Bone marrow (tissue), 2 donors: ENCODE measurements around the gene CELA3B.
"Not testable (repeated sequence)": the region's sequence is repeated elsewhere in the genome, so short reads cannot be mapped to it uniquely, and the experiment has no call there.

ENCODE experiments used
- DNase-seq, 2 donors: peaks; one replicate each; lab custom pipeline; 2025; lab: John Stamatoyannopoulos, UW

Gene CELA3B

GRCh38 chr1:21976703-21977239, at the start of gene CELA3B:
TSS of gene CELA3B (plus strand) at chr1:21977022. CDS start at chr1:21977040, 18 bp downstream.
- DNase-seq: not testable (repeated sequence)

GRCh38 chr1:21927533-21928237, 49.1 kb upstream of the CELA3B start:
- no peak for DNase-seq

- DNase-seq: no peak
Measured at GRCh38 chr1:21930080-21930571, 46.7 kb upstream of the CELA3B start.

GRCh38 chr1:21930629-21931170, 46.1 kb upstream of the CELA3B start:
- no peak for DNase-seq

- DNase-seq: no peak
Measured at GRCh38 chr1:21931171-21932093, 45.4 kb upstream of the CELA3B start.

- DNase-seq: no peak
Measured at GRCh38 chr1:21932127-21932526, 44.7 kb upstream of the CELA3B start.

- peak in 1 of 2 donors; percentile 29 for DNase-seq
Measured at GRCh38 chr1:21933397-21934248, 43.2 kb upstream of the CELA3B start.

GRCh38 chr1:21935393-21935804, 41.4 kb upstream of the CELA3B start:
- DNase-seq: no peak

GRCh38 chr1:21935891-21936365, 40.9 kb upstream of the CELA3B start:
- DNase-seq: no peak

GRCh38 chr1:21936366-21937031, 40.3 kb upstream of the CELA3B start:
- no peak for DNase-seq

- DNase-seq: no peak
Measured at GRCh38 chr1:21937034-21937371, 39.8 kb upstream of the CELA3B start, which contains the start of gene HSPG2. TSS of gene HSPG2 (minus strand) at chr1:21937310. CDS start at chr1:21937217, 93 bp downstream.

GRCh38 chr1:21937372-21938121, 39.3 kb upstream of the CELA3B start:
- DNase-seq: peak; percentile 9 to 35

GRCh38 chr1:21938732-21939538, 37.9 kb upstream of the CELA3B start:
- no peak for DNase-seq

- peak in 1 of 2 donors; percentile 86 for DNase-seq
Measured at GRCh38 chr1:21939650-21940374, 37.0 kb upstream of the CELA3B start.

- DNase-seq: no peak
Measured at GRCh38 chr1:21940492-21940891, 36.3 kb upstream of the CELA3B start.

GRCh38 chr1:21941370-21941769, 35.5 kb upstream of the CELA3B start:
- no peak for DNase-seq

- no peak for DNase-seq
Measured at GRCh38 chr1:21942464-21942863, 34.4 kb upstream of the CELA3B start.

GRCh38 chr1:21942959-21943640, 33.7 kb upstream of the CELA3B start:
- DNase-seq: peak in 1 of 2 donors; percentile 6
